Activated CD8-positive, alpha-beta memory T cell treated with anti-CD3 and anti-CD28 coated beads for 24 hours (primary cell): ENCODE data around the gene EIF3K.
"Not testable (repeated sequence)": the region's sequence is repeated elsewhere in the genome, so short reads cannot be mapped to it uniquely, and the experiment has no call there.

Experiments
- DNase-seq: peaks from one replicate; pipeline ENCODE4 v3.0.0-alpha.2; 2020

Gene EIF3K

GRCh38 chr19:38618590-38619360, at the start of gene EIF3K:
Gene EIF3K (plus strand): TSS chr19:38619188. CDS start chr19:38619269, 81 bp downstream.
- DNase-seq, result peak; percentile 99

- DNase-seq, result no peak
Observed at GRCh38 chr19:38569368-38569983, 49.5 kb upstream of the EIF3K start.

- DNase-seq, result no peak
Observed at GRCh38 chr19:38571682-38572081, 47.3 kb upstream of the EIF3K start.

- DNase-seq, result no peak
Observed at GRCh38 chr19:38577826-38578225, 41.2 kb upstream of the EIF3K start.

- not testable (repeated sequence) for DNase-seq
Observed at GRCh38 chr19:38579304-38579703, 39.7 kb upstream of the EIF3K start.

- DNase-seq, result no peak
Observed at GRCh38 chr19:38580080-38580479, 38.9 kb upstream of the EIF3K start.

- DNase-seq, result no peak
Observed at GRCh38 chr19:38583219-38583984, 35.6 kb upstream of the EIF3K start.

GRCh38 chr19:38583985-38584305, 35.0 kb upstream of the EIF3K start:
- no peak for DNase-seq

- DNase-seq, result no peak
Observed at GRCh38 chr19:38587562-38587961, 31.4 kb upstream of the EIF3K start.

- no peak for DNase-seq
Observed at GRCh38 chr19:38588041-38588440, 30.9 kb upstream of the EIF3K start.

GRCh38 chr19:38592940-38593339, 26.0 kb upstream of the EIF3K start:
- DNase-seq, result no peak

GRCh38 chr19:38596057-38596981, 22.7 kb upstream of the EIF3K start:
- peak; percentile 64 for DNase-seq

GRCh38 chr19:38597075-38597474, 21.9 kb upstream of the EIF3K start:
- no peak for DNase-seq

- DNase-seq, result no peak
Observed at GRCh38 chr19:38599722-38600121, 19.3 kb upstream of the EIF3K start.

GRCh38 chr19:38602856-38603255, 16.1 kb upstream of the EIF3K start:
- not testable (repeated sequence) for DNase-seq

GRCh38 chr19:38606131-38606530, 12.9 kb upstream of the EIF3K start:
- no peak for DNase-seq

GRCh38 chr19:38614289-38614688, 4.7 kb upstream of the EIF3K start:
- no peak for DNase-seq

- no peak for DNase-seq
Observed at GRCh38 chr19:38615007-38615581, 3.9 kb upstream of the EIF3K start.

- no peak for DNase-seq
Observed at GRCh38 chr19:38616265-38616664, 2.7 kb upstream of the EIF3K start.

GRCh38 chr19:38617283-38617763, 1.7 kb upstream of the EIF3K start:
- peak; percentile 77 for DNase-seq

GRCh38 chr19:38617764-38618589, 1.0 kb upstream of the EIF3K start, which contains the start of gene MAP4K1:
Gene MAP4K1 (minus strand): TSS chr19:38617953. CDS start chr19:38617895, 58 bp downstream.
- peak; percentile 88 for DNase-seq
